ENCODE results near the gene PAX3.

DNA sequence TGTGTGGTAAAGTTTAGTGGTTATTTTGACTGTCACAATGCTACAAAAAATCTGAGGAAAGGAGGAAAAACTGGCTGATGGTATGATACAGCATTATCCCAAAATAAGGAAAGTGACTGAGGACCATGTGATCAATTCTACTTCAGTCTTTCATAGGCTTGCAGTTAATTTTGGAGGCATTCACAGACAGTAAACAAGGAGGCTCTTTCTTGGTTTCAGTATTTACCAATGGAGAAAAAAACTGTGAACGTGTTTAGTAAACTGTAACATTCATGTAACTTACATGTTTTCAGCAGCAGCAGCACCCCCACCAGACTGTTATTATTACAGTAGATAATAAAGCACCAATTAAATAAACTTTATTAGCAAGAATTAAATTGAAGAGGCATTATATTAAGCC is 50.0 kb downstream of the PAX3 start:
- TF ChIP-seq, protein P1, sequence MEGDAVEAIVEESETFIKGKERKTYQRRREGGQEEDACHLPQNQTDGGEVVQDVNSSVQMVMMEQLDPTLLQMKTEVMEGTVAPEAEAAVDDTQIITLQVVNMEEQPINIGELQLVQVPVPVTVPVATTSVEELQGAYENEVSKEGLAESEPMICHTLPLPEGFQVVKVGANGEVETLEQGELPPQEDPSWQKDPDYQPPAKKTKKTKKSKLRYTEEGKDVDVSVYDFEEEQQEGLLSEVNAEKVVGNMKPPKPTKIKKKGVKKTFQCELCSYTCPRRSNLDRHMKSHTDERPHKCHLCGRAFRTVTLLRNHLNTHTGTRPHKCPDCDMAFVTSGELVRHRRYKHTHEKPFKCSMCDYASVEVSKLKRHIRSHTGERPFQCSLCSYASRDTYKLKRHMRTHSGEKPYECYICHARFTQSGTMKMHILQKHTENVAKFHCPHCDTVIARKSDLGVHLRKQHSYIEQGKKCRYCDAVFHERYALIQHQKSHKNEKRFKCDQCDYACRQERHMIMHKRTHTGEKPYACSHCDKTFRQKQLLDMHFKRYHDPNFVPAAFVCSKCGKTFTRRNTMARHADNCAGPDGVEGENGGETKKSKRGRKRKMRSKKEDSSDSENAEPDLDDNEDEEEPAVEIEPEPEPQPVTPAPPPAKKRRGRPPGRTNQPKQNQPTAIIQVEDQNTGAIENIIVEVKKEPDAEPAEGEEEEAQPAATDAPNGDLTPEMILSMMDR (IDR thresholded peaks at IDR 0.05 in 4 of 5, conservative IDR thresholded peaks at IDR 0.05 in 1 of 5), result no peak
- no peak for TF ChIP-seq POLR2A (IDR thresholded peaks at IDR 0.05)
